Measurements from ENCODE around the gene CA9. TPM values are rescaled to one million over a fixed set of nuclear protein-coding genes. Genes with fewer than 3 reads are reported as not detected.
A peak's percentile ranks its signal among the peaks of the same experiment; 100 is the strongest.

Gene CA9
- total and polyA plus RNA-seq, 8 donors, result 1.2 to 670 (median 200) TPM

DNA sequence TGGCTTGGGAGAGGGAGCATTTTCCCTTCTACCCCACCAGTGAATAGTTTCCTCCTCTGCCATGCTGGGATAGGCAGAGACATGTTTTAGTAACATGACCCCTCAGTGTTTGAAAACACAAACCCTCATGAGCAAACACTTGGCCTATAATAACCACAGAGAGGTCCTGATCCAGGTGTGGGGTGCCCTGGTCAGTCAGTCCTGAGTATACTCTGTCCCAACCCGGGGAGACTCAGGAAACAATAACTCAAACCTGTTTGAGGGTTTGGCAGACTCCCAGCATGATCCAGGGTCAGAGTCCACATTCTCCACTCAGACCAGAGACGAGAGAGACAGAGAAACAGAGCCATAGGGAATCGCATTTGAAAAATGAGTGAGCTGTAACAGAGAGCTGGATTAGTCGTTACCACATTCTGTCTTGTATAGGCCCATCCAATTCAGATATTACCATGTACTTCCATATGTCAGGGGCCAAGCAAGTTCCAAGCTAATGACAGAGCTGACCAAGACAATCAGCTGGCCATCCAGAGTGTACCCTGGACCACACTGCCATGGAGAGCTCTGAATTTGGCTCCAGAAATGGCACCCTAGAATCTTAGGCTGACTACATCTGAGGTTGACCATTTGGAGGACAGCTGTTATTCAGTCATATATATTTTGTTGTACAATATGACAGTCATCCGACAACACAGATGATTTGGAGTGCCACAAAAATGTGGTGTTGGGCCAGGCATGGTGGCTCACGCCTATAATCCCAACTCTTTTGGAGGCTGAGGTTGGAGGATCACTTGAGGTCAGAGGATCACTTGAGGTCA is 4.2 kb upstream of the CA9 start:
- intact Hi-C loops (cut with DNase I; ENCODE audit: low total_unique reads), result no loop called here

DNA sequence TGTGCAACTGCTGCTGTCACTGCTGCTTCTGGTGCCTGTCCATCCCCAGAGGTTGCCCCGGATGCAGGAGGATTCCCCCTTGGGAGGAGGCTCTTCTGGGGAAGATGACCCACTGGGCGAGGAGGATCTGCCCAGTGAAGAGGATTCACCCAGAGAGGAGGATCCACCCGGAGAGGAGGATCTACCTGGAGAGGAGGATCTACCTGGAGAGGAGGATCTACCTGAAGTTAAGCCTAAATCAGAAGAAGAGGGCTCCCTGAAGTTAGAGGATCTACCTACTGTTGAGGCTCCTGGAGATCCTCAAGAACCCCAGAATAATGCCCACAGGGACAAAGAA is 265 bp downstream of the CA9 start:
- intact Hi-C loops (cut with DNase I; ENCODE audit: low total_unique reads), result no loop called here
- Histone ChIP-seq H3K4me1 (peaks cover 26 to 72% (median 43%) of the 10 kb centered on the region in 4 donors), H3K9me3 (no peaks in the 10 kb centered on the region), H3K4me3 (peak overlapping the region; percentile 50 to 72 (median 53)), H3K36me3 (peaks cover 0 to 5% (median 0%) of the 10 kb centered on the region in 4 donors), H3K27ac (peak overlapping the region; percentile 89 to 100 (median 89)), H3K27me3 (peaks cover 0 to 12% (median 0%) of the 10 kb centered on the region in 3 donors)
- DNase-seq, result no peak
- WGBS, 5 donors, result 25 to 44% (median 34%) methylated on average over 1 to 3 of the region's 3 CpGs; no CpG with 5 or more reads in 1 of the 5 donors
- TF ChIP-seq EP300 (IDR thresholded peaks at IDR 0.05) (no peak), POLR2A (IDR thresholded peaks at IDR 0.05) (no peak), CTCF (IDR thresholded peaks at IDR 0.05) (no peak), POLR2AphosphoS5 (IDR thresholded peaks at IDR 0.05) (no peak)

More for the DNA sequence above, 4.2 kb upstream of the CA9 start:
- Histone ChIP-seq H3K9me3 (no peaks in the 10 kb centered on the region), H3K27ac (peak overlapping the region; percentile 71 to 100 (median 81)), H3K4me1 (peaks cover 36 to 66% (median 46%) of the 10 kb centered on the region in 4 donors), H3K4me3 (no peak overlapping the region), H3K27me3 (no peaks in the 10 kb centered on the region), H3K36me3 (no peaks in the 10 kb centered on the region)
- peak; percentile 85 to 94 for DNase-seq
- 44 to 52% (median 49%) methylated on average over 6 of the region's 6 CpGs for WGBS, 5 donors
- TF ChIP-seq EP300 (IDR thresholded peaks at IDR 0.05) (no peak), POLR2AphosphoS5 (IDR thresholded peaks at IDR 0.05) (peak in 2 of 3 donors; percentile 52 to 79)

DNA sequence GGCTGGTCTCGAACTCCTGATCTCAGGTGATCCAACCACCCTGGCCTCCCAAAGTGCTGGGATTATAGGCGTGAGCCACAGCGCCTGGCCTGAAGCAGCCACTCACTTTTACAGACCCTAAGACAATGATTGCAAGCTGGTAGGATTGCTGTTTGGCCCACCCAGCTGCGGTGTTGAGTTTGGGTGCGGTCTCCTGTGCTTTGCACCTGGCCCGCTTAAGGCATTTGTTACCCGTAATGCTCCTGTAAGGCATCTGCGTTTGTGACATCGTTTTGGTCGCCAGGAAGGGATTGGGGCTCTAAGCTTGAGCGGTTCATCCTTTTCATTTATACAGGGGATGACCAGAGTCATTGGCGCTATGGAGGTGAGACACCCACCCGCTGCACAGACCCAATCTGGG is 1.5 kb downstream of the CA9 start:
- 16 to 31% (median 22%) methylated on average over 10 to 13 of the region's 13 CpGs for whole genome bisulfite sequencing, 5 donors
- no peak for TF ChIP-seq EP300 (IDR thresholded peaks at IDR 0.05)
- no peak for TF ChIP-seq CTCF (IDR thresholded peaks at IDR 0.05)
- H3K4me1 ChIP-seq, result peaks cover 31 to 79% (median 43%) of the 10 kb centered on the region in 4 donors
- peak overlapping the region; percentile 89 to 100 (median 89) for H3K27ac ChIP-seq
- intact Hi-C loops (cut with DNase I; ENCODE audit: low total_unique reads), result no loop called here
- H3K4me3 ChIP-seq, result peak overlapping the region; percentile 50 to 72 (median 53)
- H3K36me3 ChIP-seq, result peaks cover 0 to 11% (median 0%) of the 10 kb centered on the region in 4 donors
- H3K9me3 ChIP-seq, result no peaks in the 10 kb centered on the region
- H3K27me3 ChIP-seq, result peaks cover 0 to 12% (median 0%) of the 10 kb centered on the region in 3 donors
- DNase-seq, result peak in 1 of 2 donors; percentile 49

DNA sequence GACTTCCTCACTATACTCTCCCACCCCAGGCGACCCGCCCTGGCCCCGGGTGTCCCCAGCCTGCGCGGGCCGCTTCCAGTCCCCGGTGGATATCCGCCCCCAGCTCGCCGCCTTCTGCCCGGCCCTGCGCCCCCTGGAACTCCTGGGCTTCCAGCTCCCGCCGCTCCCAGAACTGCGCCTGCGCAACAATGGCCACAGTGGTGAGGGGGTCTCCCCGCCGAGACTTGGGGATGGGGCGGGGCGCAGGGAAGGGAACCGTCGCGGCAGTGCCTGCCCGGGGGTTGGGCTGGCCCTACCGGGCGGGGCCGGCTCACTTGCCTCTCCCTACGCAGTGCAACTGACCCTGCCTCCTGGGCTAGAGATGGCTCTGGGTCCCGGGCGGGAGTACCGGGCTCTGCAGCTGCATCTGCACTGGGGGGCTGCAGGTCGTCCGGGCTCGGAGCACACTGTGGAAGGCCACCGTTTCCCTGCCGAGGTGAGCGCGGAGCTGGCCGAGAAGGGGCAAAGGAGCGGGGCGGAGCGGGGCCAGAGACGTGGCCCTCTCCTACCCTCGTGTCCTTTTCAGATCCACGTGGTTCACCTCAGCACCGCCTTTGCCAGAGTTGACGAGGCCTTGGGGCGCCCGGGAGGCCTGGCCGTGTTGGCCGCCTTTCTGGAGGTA is 2.1 kb downstream of the CA9 start:
- 4 to 9% (median 7%) methylated on average over 34 to 51 of the region's 51 CpGs for WGBS, 5 donors
- Histone ChIP-seq H3K4me1 (peaks cover 33 to 81% (median 49%) of the 10 kb centered on the region in 4 donors), H3K9me3 (no peaks in the 10 kb centered on the region), H3K27ac (peak overlapping the region; percentile 89 to 100 (median 89)), H3K4me3 (peak overlapping the region; percentile 50 to 72 (median 53)), H3K27me3 (peaks cover 0 to 12% (median 0%) of the 10 kb centered on the region in 3 donors), H3K36me3 (peaks cover 0 to 16% (median 0%) of the 10 kb centered on the region in 4 donors)
- TF ChIP-seq EP300 (IDR thresholded peaks at IDR 0.05) (no peak), CTCF (IDR thresholded peaks at IDR 0.05) (no peak), POLR2AphosphoS5 (IDR thresholded peaks at IDR 0.05) (peak in 2 of 3 donors; percentile 28 to 38), POLR2A (IDR thresholded peaks at IDR 0.05) (no peak)
- DNase-seq, result peak; percentile 65 to 90
- intact Hi-C loops (cut with DNase I; ENCODE audit: low total_unique reads), result no loop called here
